Activated CD4-positive, alpha-beta T cell treated with anti-CD3 and anti-CD28 coated beads, Interleukin-2, amount 50 U/mL, for 4 hours (primary cell): ENCODE measurements around the gene ABCG1.
A peak's percentile ranks its signal among the peaks of the same experiment; 100 is the strongest.

Source experiments
- DNase-seq, 2 experiments: peaks; one replicate each; pipeline ENCODE4 v3.0.0-alpha.2; 2020

The ABCG1 gene

GRCh38 chr21:42252778-42253340 is 33.9 kb downstream of the ABCG1 start:
- no peak for DNase-seq

GRCh38 chr21:42253466-42253865 is 34.5 kb downstream of the ABCG1 start:
- no peak for DNase-seq

GRCh38 chr21:42254083-42254482 is 35.1 kb downstream of the ABCG1 start:
- DNase-seq, result no peak

GRCh38 chr21:42254651-42255601 is 36.0 kb downstream of the ABCG1 start:
- no peak for DNase-seq

- no peak for DNase-seq
Observed at GRCh38 chr21:42255825-42256224, 36.9 kb downstream of the ABCG1 start.

GRCh38 chr21:42256316-42256715 is 37.4 kb downstream of the ABCG1 start:
- no peak for DNase-seq

GRCh38 chr21:42257091-42257765 is 38.3 kb downstream of the ABCG1 start:
- DNase-seq, result no peak

GRCh38 chr21:42258150-42258884 is 39.4 kb downstream of the ABCG1 start:
- DNase-seq, result peak; percentile 80

GRCh38 chr21:42258885-42259407 is 40.0 kb downstream of the ABCG1 start:
- no peak for DNase-seq

GRCh38 chr21:42260121-42260520 is 41.2 kb downstream of the ABCG1 start:
- no peak for DNase-seq

GRCh38 chr21:42261829-42262200 is 42.9 kb downstream of the ABCG1 start:
- no peak for DNase-seq

- no peak for DNase-seq
Observed at GRCh38 chr21:42262831-42263231, 43.9 kb downstream of the ABCG1 start.

GRCh38 chr21:42263591-42264131 is 44.7 kb downstream of the ABCG1 start:
- DNase-seq, result no peak

GRCh38 chr21:42264245-42265195 is 45.6 kb downstream of the ABCG1 start:
- DNase-seq, result no peak

- DNase-seq, result no peak
Observed at GRCh38 chr21:42265231-42265812, 46.4 kb downstream of the ABCG1 start.

GRCh38 chr21:42266971-42267556 is 48.1 kb downstream of the ABCG1 start:
- DNase-seq, result no peak

GRCh38 chr21:42269386-42269785 is 50.4 kb downstream of the ABCG1 start:
- no peak for DNase-seq

GRCh38 chr21:42271065-42271464 is 52.1 kb downstream of the ABCG1 start:
- no peak for DNase-seq

- DNase-seq, result no peak
Observed at GRCh38 chr21:42272109-42272962, 53.4 kb downstream of the ABCG1 start.
